ENCODE results near the gene MYBPHL.

GRCh38 chr1:109261006-109261405, 45.8 kb downstream of the MYBPHL start:
- no peak for TF ChIP-seq POLR2A (IDR thresholded peaks at IDR 0.05)
- TF ChIP-seq, protein P1, sequence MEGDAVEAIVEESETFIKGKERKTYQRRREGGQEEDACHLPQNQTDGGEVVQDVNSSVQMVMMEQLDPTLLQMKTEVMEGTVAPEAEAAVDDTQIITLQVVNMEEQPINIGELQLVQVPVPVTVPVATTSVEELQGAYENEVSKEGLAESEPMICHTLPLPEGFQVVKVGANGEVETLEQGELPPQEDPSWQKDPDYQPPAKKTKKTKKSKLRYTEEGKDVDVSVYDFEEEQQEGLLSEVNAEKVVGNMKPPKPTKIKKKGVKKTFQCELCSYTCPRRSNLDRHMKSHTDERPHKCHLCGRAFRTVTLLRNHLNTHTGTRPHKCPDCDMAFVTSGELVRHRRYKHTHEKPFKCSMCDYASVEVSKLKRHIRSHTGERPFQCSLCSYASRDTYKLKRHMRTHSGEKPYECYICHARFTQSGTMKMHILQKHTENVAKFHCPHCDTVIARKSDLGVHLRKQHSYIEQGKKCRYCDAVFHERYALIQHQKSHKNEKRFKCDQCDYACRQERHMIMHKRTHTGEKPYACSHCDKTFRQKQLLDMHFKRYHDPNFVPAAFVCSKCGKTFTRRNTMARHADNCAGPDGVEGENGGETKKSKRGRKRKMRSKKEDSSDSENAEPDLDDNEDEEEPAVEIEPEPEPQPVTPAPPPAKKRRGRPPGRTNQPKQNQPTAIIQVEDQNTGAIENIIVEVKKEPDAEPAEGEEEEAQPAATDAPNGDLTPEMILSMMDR (IDR thresholded peaks at IDR 0.05), result no peak
